K562 (cell line): ENCODE measurements around the gene DNAH8. TPM values are rescaled to one million over a fixed set of nuclear protein-coding genes. Genes with fewer than 3 reads are reported as not detected.

Experiments used
- ADNP ChIP-seq: fragments of 200-800 bp; sonication (Bioruptor generic); IDR thresholded peaks from 2 replicates; pipeline ENCODE4 v1.6.1; 2016; ENCODE audit warnings: missing genetic modification characterization, missing compliant biosample characterization
- ATF3 ChIP-seq, 2 experiments: fragments of 450-650 bp in 1 of 2; sonication (generic) in 1 of 2; formaldehyde crosslinking in 1 of 2; IDR thresholded peaks in 1 of 2; conservative IDR thresholded peaks in 1 of 2; 2 replicates each; pipeline versions ENCODE4 v1.6.1 to v1.8.1; 2016 to 2023; ENCODE audit warnings: mild to moderate bottlenecking in 2 of 2, moderate library complexity in 2 of 2, inconsistent platforms in 1 of 2, missing genetic modification reagents in 1 of 2
- DEAF1 ChIP-seq: fragments of 450-650 bp; formaldehyde crosslinking; IDR thresholded peaks from 2 replicates; pipeline ENCODE4 v1.4.0; 2020; ENCODE audit warnings: mild to moderate bottlenecking, moderate library complexity
- GATAD2B ChIP-seq: fragments of 450-650 bp; IDR thresholded peaks from 2 replicates; pipeline ENCODE4 v1.6.1; 2017; ENCODE audit warnings: mild to moderate bottlenecking, borderline replicate concordance
- HMBOX1 ChIP-seq: sonication (generic); IDR thresholded peaks from 2 replicates; pipeline ENCODE4 v1.6.1; 2016
- HMGN3 ChIP-seq: IDR thresholded peaks from 2 replicates; pipeline ENCODE4 v1.6.1; 2011; ENCODE audit warnings: borderline replicate concordance, low read depth, mild to moderate bottlenecking, mixed read lengths, low read length; ENCODE audit not compliant: insufficient read length; ENCODE audit errors: extremely low read depth
- POLR2AphosphoS5 ChIP-seq: IDR thresholded peaks from 2 replicates; pipeline ENCODE4 v1.6.1; 2011; ENCODE audit warnings: mild to moderate bottlenecking, low read depth, low read length, moderate library complexity; ENCODE audit not compliant: control insufficient read depth, insufficient read depth
- REST ChIP-seq, 2 experiments: fragments of 450-650 bp; formaldehyde crosslinking in 1 of 2; IDR thresholded peaks; 2 replicates each; pipeline versions ENCODE4 v1.4.0 to v1.6.1; 2014 to 2020; ENCODE audit warnings: mild to moderate bottlenecking in 2 of 2, borderline replicate concordance in 1 of 2, low read depth in 1 of 2
- XRCC3 ChIP-seq: fragments of 450-650 bp; IDR thresholded peaks from 2 replicates; pipeline ENCODE4 v1.6.1; 2017; ENCODE audit warnings: mild to moderate bottlenecking, moderate library complexity
- polyA plus RNA-seq, 8 experiments: library from polyadenylated mRNA; depleted of rRNA in 4 of 8; stranded (reverse) in 5 of 8; unstranded in 3 of 8; fragments of >200 nt; fragmentation: Nextera tagmentation in 2 of 8; fragmentation: Illumina TruSeq in 1 of 8; extraction: Ambion mirVana in 2 of 8; extraction: Trizol in 1 of 8; gene quantifications; 2 replicates each; pipeline versions ENCODE4 v1.2.1 to v1.2.3, GENCODE V29; 2011 to 2014; ENCODE audit warnings: inconsistent platforms in 1 of 8, missing spikeins in 1 of 8
- total RNA-seq, 7 experiments: library from RNA; depleted of rRNA in 6 of 7; stranded (reverse); fragments of >200 nt in 6 of 7; fragmentation: Illumina TruSeq in 2 of 7; extraction: Trizol in 2 of 7; gene quantifications; 2 replicates each; pipeline versions ENCODE4 v1.2.1 to v1.2.3, GENCODE V29; 2011 to 2021; ENCODE audit warnings: low replicate concordance in 1 of 7

Gene DNAH8
- total and polyA plus RNA-seq, 9 of the 15 experiments (the other 6 are each of a cell fraction or from before 2014, with no cell fraction given), result 1.2 to 4.2 (median 2.9) TPM

GRCh38 chr6:38973178-38974057, 258.3 kb downstream of the DNAH8 start (continued):
- TF ChIP-seq REST (IDR thresholded peaks at IDR 0.05; ENCODE audit: borderline replicate concordance) (peak; percentile 55; the same call in 1 of the 2 replicates), REST (CRISPR knock-in tag; IDR thresholded peaks at IDR 0.05; ENCODE audit: low read depth) (no peak), ATF3 (IDR thresholded peaks at IDR 0.05) (peak; percentile 44; the same call in 1 of the 2 replicates), ATF3 (CRISPR knock-in tag; conservative IDR thresholded peaks at IDR 0.05) (no peak), ADNP (tag) (no peak), XRCC3 (no peak), HMGN3 (no peak), HMBOX1 (peak; percentile 37; the same call in 1 of the 2 replicates), GATAD2B (0 out of 2 replicates have a peak, but pooled peaks have one; percentile 30), DEAF1 (CRISPR knock-in tag) (peak; percentile 66), POLR2AphosphoS5 (no peak)
